HEK293 (cell line): ENCODE data around the gene KCNMA1.

Experiments
- CTCF ChIP-seq: fragments of 450-650 bp; formaldehyde crosslinking; IDR thresholded peaks from 2 replicates; pipeline ENCODE4 v1.5.1; 2016; ENCODE audit warnings: missing biosample characterization, missing genetic modification characterization
- ZNF10 ChIP-seq: fragments of 450-650 bp; formaldehyde crosslinking; IDR thresholded peaks from 2 replicates; pipeline ENCODE4 v1.5.1; 2017; ENCODE audit warnings: missing biosample characterization, missing genetic modification characterization
- ZNF274 ChIP-seq, 2 experiments: fragments of 200-500 bp in 1 of 2; fragments of 450-650 bp in 1 of 2; sonication (Bioruptor generic) in 1 of 2; formaldehyde crosslinking in 1 of 2; IDR thresholded peaks; 2 replicates each; pipeline versions ENCODE4 v1.5.1 to v1.6.1; 2014 to 2016; ENCODE audit warnings: borderline replicate concordance in 1 of 2, inconsistent platforms in 1 of 2, low read length in 1 of 2, missing biosample characterization in 1 of 2, missing genetic modification characterization in 1 of 2
- ZNF558 ChIP-seq: fragments of 450-650 bp; formaldehyde crosslinking; IDR thresholded peaks from 2 replicates; pipeline ENCODE4 v1.5.1; 2016; ENCODE audit warnings: missing biosample characterization, missing genetic modification characterization
- ZNF692 ChIP-seq: fragments of 450-650 bp; formaldehyde crosslinking; IDR thresholded peaks from 2 replicates; pipeline ENCODE4 v1.5.1; 2016; ENCODE audit warnings: missing biosample characterization, missing genetic modification characterization
- ZNF707 ChIP-seq: fragments of 450-650 bp; formaldehyde crosslinking; IDR thresholded peaks from 2 replicates; pipeline ENCODE4 v1.5.1; 2016; ENCODE audit warnings: missing biosample characterization, missing genetic modification characterization
- TF ChIP-seq, protein P1 (sequence below): fragments of 450-650 bp; formaldehyde crosslinking; IDR thresholded peaks from 2 replicates; pipeline ENCODE4 v1.5.1; 2017; ENCODE audit warnings: missing biosample characterization, missing genetic modification characterization

DNA sequence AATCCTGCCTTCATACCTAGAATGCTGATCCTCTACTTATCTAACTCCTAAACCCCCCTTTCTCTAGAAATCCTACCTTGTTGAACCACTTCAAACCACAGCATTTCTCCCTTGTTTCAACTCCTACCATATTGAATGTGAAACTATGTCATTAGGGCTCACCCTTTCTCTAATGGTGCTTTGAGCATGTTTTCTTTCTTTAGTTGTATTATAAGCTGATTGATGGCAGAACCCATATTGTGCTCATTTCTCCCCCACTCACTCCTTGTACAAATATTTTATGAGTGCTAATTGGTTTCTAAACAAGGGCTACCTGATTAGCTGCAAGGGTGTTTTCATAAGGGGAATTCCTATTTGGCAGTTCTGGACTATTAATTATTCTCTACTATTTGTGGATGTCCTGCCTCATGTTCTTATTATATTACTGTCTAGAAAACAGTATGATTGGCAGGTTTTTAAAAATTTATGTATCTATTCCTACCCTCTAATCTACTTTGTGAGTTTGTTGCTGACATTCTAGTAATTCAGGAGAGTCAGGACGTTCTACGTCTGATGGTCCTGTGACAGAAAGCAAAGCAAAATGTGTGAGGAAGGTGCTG lies 765.8 kb downstream of the KCNMA1 start:
- TF ChIP-seq, protein P1, sequence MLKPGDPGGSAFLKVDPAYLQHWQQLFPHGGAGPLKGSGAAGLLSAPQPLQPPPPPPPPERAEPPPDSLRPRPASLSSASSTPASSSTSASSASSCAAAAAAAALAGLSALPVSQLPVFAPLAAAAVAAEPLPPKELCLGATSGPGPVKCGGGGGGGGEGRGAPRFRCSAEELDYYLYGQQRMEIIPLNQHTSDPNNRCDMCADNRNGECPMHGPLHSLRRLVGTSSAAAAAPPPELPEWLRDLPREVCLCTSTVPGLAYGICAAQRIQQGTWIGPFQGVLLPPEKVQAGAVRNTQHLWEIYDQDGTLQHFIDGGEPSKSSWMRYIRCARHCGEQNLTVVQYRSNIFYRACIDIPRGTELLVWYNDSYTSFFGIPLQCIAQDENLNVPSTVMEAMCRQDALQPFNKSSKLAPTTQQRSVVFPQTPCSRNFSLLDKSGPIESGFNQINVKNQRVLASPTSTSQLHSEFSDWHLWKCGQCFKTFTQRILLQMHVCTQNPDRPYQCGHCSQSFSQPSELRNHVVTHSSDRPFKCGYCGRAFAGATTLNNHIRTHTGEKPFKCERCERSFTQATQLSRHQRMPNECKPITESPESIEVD (tag by site-specific recombination) = no peak
- TF ChIP-seq ZNF707 (tag by site-specific recombination) = no peak
- TF ChIP-seq CTCF (tag by site-specific recombination) = no peak
- no peak for TF ChIP-seq ZNF692
- no peak for TF ChIP-seq ZNF558 (tag by site-specific recombination)
- no peak for TF ChIP-seq ZNF274 (IDR thresholded peaks at IDR 0.05; ENCODE audit: low read length)
- no peak for TF ChIP-seq ZNF274 (tag by site-specific recombination; IDR thresholded peaks at IDR 0.05; ENCODE audit: borderline replicate concordance)
- no peak for TF ChIP-seq ZNF10 (tag by site-specific recombination)
